C4-2B (cell line): ENCODE data around the gene POLK.

ENCODE experiments used
- H3K27ac ChIP-seq: fragments of 450-650 bp; 2 replicates; pipeline ENCODE4 v1.5.1; 2017
- ZFX ChIP-seq: fragments of 450-650 bp; IDR thresholded peaks from 2 replicates; pipeline ENCODE4 v1.6.1; 2017
- TF ChIP-seq, protein P1 (sequence below): fragments of 450-650 bp; conservative IDR thresholded peaks from 2 replicates; pipeline ENCODE4 v1.5.1; 2017; ENCODE audit warnings: mild to moderate bottlenecking

POLK gene

DNA sequence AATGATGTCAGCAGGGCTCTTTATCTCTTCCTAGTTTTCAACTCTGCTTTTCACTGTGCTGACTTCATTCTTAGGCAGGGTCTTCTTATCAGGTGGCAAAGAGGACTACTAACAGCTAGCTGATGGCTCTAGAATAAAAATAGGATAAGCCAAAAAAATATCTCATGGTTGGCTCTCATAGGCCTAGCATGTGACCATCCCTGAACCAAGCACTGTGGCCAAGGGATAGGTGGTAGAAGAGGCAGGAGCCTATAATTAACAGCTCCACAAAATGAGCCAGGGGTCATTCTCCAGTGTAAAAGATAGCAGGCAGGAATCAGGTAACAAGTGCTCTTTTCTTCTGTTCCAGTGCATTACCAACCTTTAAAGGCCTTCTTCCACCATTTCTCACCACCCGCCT lies 120.6 kb downstream of the POLK start:
- TF ChIP-seq, protein P1, sequence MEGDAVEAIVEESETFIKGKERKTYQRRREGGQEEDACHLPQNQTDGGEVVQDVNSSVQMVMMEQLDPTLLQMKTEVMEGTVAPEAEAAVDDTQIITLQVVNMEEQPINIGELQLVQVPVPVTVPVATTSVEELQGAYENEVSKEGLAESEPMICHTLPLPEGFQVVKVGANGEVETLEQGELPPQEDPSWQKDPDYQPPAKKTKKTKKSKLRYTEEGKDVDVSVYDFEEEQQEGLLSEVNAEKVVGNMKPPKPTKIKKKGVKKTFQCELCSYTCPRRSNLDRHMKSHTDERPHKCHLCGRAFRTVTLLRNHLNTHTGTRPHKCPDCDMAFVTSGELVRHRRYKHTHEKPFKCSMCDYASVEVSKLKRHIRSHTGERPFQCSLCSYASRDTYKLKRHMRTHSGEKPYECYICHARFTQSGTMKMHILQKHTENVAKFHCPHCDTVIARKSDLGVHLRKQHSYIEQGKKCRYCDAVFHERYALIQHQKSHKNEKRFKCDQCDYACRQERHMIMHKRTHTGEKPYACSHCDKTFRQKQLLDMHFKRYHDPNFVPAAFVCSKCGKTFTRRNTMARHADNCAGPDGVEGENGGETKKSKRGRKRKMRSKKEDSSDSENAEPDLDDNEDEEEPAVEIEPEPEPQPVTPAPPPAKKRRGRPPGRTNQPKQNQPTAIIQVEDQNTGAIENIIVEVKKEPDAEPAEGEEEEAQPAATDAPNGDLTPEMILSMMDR = no peak
- no peak for TF ChIP-seq ZFX
- no peak overlapping the region for H3K27ac ChIP-seq

DNA sequence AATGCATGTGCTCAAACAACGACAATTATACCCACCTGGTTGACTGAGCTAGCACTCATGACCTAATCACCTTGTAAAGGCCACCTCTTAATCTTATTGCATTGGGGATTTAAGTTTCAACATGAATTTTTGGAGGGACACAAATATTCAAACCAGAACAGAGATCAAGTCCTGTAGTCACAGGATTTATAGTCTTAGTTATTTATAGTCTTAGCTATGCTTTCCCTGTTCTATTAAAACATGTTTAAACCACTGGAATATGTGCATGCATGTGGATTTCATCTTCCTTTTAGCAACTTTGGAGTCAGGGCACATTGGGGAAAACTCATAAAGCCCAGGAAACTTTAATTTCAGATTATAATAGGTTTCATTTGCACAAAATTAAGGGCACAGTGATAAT lies 126.3 kb downstream of the POLK start:
- no peak for TF ChIP-seq ZFX
- TF ChIP-seq, protein P1 = no peak
- no peak overlapping the region for H3K27ac ChIP-seq

DNA sequence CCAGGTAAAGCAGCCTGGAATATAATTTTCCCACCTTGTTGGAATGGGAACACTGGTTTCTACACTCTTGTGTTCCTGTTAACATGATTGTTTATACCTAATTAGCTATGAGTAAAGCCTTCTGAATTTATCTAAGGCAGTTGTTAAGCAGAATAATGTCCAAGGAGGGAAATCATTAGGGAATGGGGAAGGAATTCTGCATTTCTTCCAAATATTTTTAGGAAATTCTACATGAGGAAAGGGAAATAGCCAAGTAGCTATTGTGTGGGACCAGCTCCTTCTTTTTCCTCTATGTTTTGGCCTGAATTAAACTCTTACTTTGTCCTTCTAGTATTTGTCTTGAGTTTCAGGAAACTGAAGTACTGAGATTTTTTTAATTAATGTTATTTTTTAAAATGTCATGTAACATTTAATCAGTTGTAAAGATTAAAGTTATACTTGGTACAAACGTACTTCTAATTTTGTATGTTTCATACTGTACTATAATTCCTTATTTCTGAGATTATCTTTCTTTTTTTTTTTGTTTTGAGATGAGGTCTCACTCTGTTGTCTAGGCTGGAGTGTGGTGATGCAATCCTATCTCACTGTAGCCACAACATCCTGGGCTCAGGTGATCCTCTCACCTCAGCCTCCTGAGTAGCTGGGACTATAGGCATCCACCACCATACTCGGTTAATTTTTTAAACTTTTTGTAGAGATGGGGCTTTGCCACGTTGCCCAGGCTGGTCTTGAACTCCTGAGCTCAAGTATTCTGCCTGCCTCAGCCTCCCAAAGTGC lies 128.0 kb downstream of the POLK start:
- no peak overlapping the region for H3K27ac ChIP-seq
- TF ChIP-seq, protein P1 = no peak
- TF ChIP-seq ZFX = no peak

DNA sequence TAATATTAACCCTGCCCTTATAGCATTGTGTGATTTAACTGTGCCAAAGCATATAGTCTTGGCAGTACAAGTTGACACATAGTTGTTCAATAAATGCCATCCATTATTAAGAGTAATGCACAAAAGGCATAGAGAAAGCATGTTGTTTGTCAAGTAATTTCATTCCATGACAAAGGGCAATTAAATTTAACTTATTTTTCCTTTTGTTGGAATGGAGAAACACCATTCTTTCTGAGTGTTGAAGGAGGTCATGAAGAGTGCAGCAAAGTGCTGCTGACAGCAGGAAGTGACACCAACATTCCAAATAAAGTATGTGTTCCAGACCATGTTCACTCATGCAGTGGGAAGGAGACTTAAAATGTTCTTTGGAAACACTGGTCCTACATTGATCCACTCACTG lies 128.7 kb downstream of the POLK start:
- no peak overlapping the region for H3K27ac ChIP-seq
- TF ChIP-seq, protein P1 = no peak
- no peak for TF ChIP-seq ZFX

DNA sequence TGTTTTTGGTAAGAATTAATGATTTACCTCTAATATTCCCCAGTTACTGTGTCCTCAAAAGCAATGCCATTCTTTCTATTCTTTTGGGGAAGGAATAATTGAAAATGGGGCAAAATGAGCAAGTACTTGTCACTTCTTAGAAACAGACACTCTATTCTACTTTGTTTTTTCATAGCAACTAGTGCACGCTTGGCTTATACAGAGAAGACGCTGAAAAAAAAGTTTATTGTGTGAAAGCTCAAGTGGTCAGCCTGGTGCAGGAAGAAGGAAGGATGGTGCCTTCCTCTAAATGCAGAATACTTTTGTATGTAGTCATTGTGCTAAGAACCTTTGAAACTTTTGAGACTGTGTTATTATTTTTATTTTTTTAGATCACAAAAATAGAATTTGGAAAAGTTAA lies 129.1 kb downstream of the POLK start:
- no peak overlapping the region for H3K27ac ChIP-seq
- TF ChIP-seq, protein P1 = no peak
- TF ChIP-seq ZFX = no peak

DNA sequence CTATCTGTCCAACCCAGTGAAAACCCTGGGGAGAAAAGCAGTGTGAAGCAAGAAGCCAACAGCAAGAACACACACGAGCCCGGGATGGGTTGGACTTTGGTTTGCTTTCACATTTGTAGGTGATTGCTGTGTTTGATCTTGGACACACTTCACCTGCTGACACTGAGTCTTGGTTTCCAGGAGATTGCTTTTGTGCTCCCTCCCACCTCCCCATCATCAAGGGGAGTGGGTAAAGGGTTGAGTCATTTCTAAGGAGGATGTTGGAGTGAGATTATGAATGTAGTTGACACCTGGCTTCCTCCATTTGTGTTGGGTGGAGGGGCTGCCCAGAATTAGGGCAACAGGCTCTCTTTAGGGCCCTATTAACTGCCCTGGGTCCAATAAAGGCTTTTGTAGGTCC lies 137.0 kb downstream of the POLK start:
- H3K27ac ChIP-seq = no peak overlapping the region
- no peak for TF ChIP-seq ZFX
- TF ChIP-seq, protein P1 = no peak
